WTC11 (cell line): ENCODE measurements around the gene CTRB1. TPM values are rescaled to one million over a fixed set of nuclear protein-coding genes. Genes with fewer than 3 reads are reported as not detected.

ENCODE experiments used
- ATAC-seq: fragments of 200-7000 bp; cut with Tn5 transposase; 2 replicates; pipeline ENCODE4 v1.10.0; 2021; ENCODE audit warnings: mild to moderate bottlenecking, moderate library complexity
- CTCF ChIA-PET: fragments of 300-600 bp; sonication (Branson Sonifier 250); formaldehyde crosslinking; loops from one replicate; lab custom pipeline; 2021; ENCODE audit warnings: antibody characterized with exemption; lab: Charles Lee
- POLR2A ChIA-PET: fragments of 350-600 bp; sonication (Branson Sonifier 250); formaldehyde crosslinking; loops from one replicate; lab custom pipeline; 2021; ENCODE audit warnings: antibody characterized with exemption; lab: Charles Lee
- DNase-seq: peaks from one replicate; pipeline ENCODE4 v3.0.0; 2021; ENCODE audit warnings: low spot score
- H3K27ac Mint-ChIP-seq: 2 replicates; pipeline ENCODE4 v1.8.0; 2021; ENCODE audit warnings: mixed read lengths
- H3K27me3 Mint-ChIP-seq: 2 replicates; pipeline ENCODE4 v1.8.0; 2021; ENCODE audit warnings: low read depth, mild to moderate bottlenecking, moderate library complexity, mixed read lengths
- H3K36me3 Mint-ChIP-seq: 2 replicates; pipeline ENCODE4 v1.8.0; 2021; ENCODE audit warnings: mixed read lengths
- H3K4me1 Mint-ChIP-seq: 2 replicates; pipeline ENCODE4 v1.8.0; 2022; ENCODE audit warnings: mixed read lengths
- H3K4me3 Mint-ChIP-seq: 2 replicates; pipeline ENCODE4 v1.8.0; 2021; ENCODE audit warnings: mild to moderate bottlenecking, moderate library complexity, mixed read lengths
- H3K9me3 Mint-ChIP-seq: 2 replicates; pipeline ENCODE4 v1.8.0; 2021; ENCODE audit warnings: mixed read lengths
- CREM ChIP-seq: sonication (generic); formaldehyde crosslinking; IDR thresholded peaks from 2 replicates; pipeline ENCODE4 v1.8.1; 2022; ENCODE audit warnings: mild to moderate bottlenecking, missing genetic modification reagents, moderate library complexity
- ERG ChIP-seq: fragments of 250-450 bp; sonication (Bioruptor Pico); IDR thresholded peaks from 2 replicates; pipeline ENCODE4 v1.8.0; 2021; ENCODE audit warnings: mild to moderate bottlenecking
- FOXK1 ChIP-seq: sonication (generic); formaldehyde crosslinking; IDR thresholded peaks from 2 replicates; pipeline ENCODE4 v1.8.0; 2022; ENCODE audit warnings: mild to moderate bottlenecking, moderate library complexity, missing genetic modification reagents
- GTF2I ChIP-seq: fragments of 250-450 bp; sonication (Bioruptor Pico); conservative IDR thresholded peaks from 2 replicates; pipeline ENCODE4 v1.4.0; 2021; ENCODE audit warnings: mild to moderate bottlenecking
- MXD4 ChIP-seq: fragments of 250-450 bp; sonication (Bioruptor Pico); IDR thresholded peaks from 2 replicates; pipeline ENCODE4 v1.8.0; 2021; ENCODE audit warnings: mild to moderate bottlenecking, moderate library complexity, borderline replicate concordance
- STAT6 ChIP-seq: sonication (generic); formaldehyde crosslinking; conservative IDR thresholded peaks from 2 replicates; pipeline ENCODE4 v1.8.1; 2023; ENCODE audit warnings: mild to moderate bottlenecking, low read depth, missing genetic modification reagents, moderate library complexity
- TEAD1 ChIP-seq: sonication (generic); formaldehyde crosslinking; IDR thresholded peaks from 2 replicates; pipeline ENCODE4 v1.8.0; 2022; ENCODE audit warnings: mild to moderate bottlenecking, missing genetic modification reagents
- TP53 ChIP-seq: sonication (generic); formaldehyde crosslinking; IDR thresholded peaks from 2 replicates; pipeline ENCODE4 v1.8.1; 2023; ENCODE audit warnings: mild to moderate bottlenecking, missing genetic modification reagents
- USF2 ChIP-seq: sonication (generic); formaldehyde crosslinking; IDR thresholded peaks from 2 replicates; pipeline ENCODE4 v1.8.1; 2023; ENCODE audit warnings: mild to moderate bottlenecking, missing genetic modification reagents, moderate library complexity
- ZNF121 ChIP-seq: sonication (generic); formaldehyde crosslinking; IDR thresholded peaks from 2 replicates; pipeline ENCODE4 v1.8.0; 2023; ENCODE audit warnings: missing genetic modification reagents
- ZNF263 ChIP-seq: sonication (generic); formaldehyde crosslinking; IDR thresholded peaks from 2 replicates; pipeline ENCODE4 v1.8.1; 2022; ENCODE audit warnings: low read depth, mild to moderate bottlenecking, moderate library complexity, missing genetic modification reagents
- ZNF532 ChIP-seq: fragments of 250-450 bp; sonication (Bioruptor Pico); IDR thresholded peaks from 2 replicates; pipeline ENCODE4 v1.9.0; 2021; ENCODE audit warnings: mild to moderate bottlenecking, borderline replicate concordance
- total RNA-seq: library from RNA; stranded (reverse); gene quantifications from 3 replicates; pipeline ENCODE4 v1.2.3, GENCODE V29; 2021

The CTRB1 gene
- total RNA-seq, 1 experiment from 2014 or later: 3.9 TPM

- H3K9me3 Mint-ChIP-seq: peaks cover 7% of the 10 kb centered on the region
- CTCF ChIA-PET: interaction anchor here (1.0 to 2.2 kb wide), 3 partner anchors 9 to 328 kb away, joined by 3 to 6 read pairs (median 4); no protein-coding TSS in a partner anchor
- no peak for TF ChIP-seq GTF2I (CRISPR knock-in tag)
- TF ChIP-seq TEAD1 (CRISPR knock-in tag): no peak
- TF ChIP-seq CREM (CRISPR knock-in tag): no peak
- TF ChIP-seq, all 79 proteins: peak for 0
- no peaks in the 10 kb centered on the region for H3K36me3 Mint-ChIP-seq
- H3K4me3 Mint-ChIP-seq: no peak overlapping the region
- H3K27me3 Mint-ChIP-seq: no peaks in the 10 kb centered on the region; the same call in 1 of the 2 replicates
- POLR2A ChIA-PET: no interaction called here
- H3K4me1 Mint-ChIP-seq: no peaks in the 10 kb centered on the region
- ATAC-seq (no peak), DNase-seq (no peak)
- H3K27ac Mint-ChIP-seq: no peak overlapping the region
Measured at GRCh38 chr16:75188832-75189477, 29.8 kb upstream of the CTRB1 start.

GRCh38 chr16:75189638-75190245 is 29.0 kb upstream of the CTRB1 start:
- POLR2A ChIA-PET: no interaction called here
- ATAC-seq: no peak
- TF ChIP-seq STAT6 (CRISPR knock-in tag) (no peak), ZNF532 (CRISPR knock-in tag) (no peak), FOXK1 (CRISPR knock-in tag) (no peak), MXD4 (CRISPR knock-in tag) (no peak), ZNF263 (CRISPR knock-in tag) (no peak), USF2 (CRISPR knock-in tag) (no peak), ZNF121 (CRISPR knock-in tag) (no peak), TEAD1 (CRISPR knock-in tag) (no peak), ERG (no peak), TP53 (CRISPR knock-in tag) (no peak)
- no peak for DNase-seq
- Mint-ChIP-seq H3K27ac (no peak overlapping the region), H3K27me3 (no peaks in the 10 kb centered on the region; the same call in 1 of the 2 replicates), H3K4me1 (no peaks in the 10 kb centered on the region), H3K4me3 (no peak overlapping the region), H3K9me3 (peaks cover 7% of the 10 kb centered on the region), H3K36me3 (no peaks in the 10 kb centered on the region)
- CTCF ChIA-PET: interaction anchor here (1.0 to 2.2 kb wide), 3 partner anchors 8 to 328 kb away, joined by 3 to 6 read pairs (median 4); no protein-coding TSS in a partner anchor
